ENCODE data around the gene ZC3HAV1.
"Not testable (repeated sequence)": the region's sequence is repeated elsewhere in the genome, so short reads cannot be mapped to it uniquely, and the experiment has no call there.

DNA sequence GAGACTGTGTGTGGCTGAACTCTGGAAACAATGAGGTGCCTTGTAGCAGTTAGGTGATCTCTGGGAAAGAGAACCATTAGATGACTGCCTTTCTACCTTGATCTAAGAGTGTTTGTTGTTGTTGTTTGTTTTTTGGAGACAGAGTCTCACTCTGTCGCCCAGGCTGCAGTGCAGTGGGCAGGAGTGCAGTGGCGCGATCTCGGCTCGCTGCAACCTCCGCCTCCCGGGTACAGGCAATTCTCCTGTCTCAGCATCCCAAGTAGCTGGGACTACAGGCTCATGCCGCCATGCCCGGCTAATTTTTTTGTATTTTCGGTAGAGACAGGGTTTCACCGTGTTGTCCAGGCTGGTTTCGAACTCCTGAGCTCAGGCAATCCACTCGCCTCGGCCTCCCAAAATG, 54.9 kb downstream of the ZC3HAV1 start:
- TF ChIP-seq, protein P1, sequence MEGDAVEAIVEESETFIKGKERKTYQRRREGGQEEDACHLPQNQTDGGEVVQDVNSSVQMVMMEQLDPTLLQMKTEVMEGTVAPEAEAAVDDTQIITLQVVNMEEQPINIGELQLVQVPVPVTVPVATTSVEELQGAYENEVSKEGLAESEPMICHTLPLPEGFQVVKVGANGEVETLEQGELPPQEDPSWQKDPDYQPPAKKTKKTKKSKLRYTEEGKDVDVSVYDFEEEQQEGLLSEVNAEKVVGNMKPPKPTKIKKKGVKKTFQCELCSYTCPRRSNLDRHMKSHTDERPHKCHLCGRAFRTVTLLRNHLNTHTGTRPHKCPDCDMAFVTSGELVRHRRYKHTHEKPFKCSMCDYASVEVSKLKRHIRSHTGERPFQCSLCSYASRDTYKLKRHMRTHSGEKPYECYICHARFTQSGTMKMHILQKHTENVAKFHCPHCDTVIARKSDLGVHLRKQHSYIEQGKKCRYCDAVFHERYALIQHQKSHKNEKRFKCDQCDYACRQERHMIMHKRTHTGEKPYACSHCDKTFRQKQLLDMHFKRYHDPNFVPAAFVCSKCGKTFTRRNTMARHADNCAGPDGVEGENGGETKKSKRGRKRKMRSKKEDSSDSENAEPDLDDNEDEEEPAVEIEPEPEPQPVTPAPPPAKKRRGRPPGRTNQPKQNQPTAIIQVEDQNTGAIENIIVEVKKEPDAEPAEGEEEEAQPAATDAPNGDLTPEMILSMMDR (IDR thresholded peaks at IDR 0.05; ENCODE audit: low read length), result not testable (repeated sequence)
- not testable (repeated sequence) for TF ChIP-seq EZH2 (IDR thresholded peaks at IDR 0.05; ENCODE audit: borderline replicate concordance, low read length)

Data from OCI-LY1 (cell line).